ENCODE data around the gene UTP25. TPM values are rescaled to one million over a fixed set of nuclear protein-coding genes. Genes with fewer than 3 reads are reported as not detected.

Gene UTP25
- total and polyA plus RNA-seq, 2 donors (not counting 3 experiments of a cell fraction or from before 2014, with no cell fraction given): 6.6 to 11.7 TPM

DNA sequence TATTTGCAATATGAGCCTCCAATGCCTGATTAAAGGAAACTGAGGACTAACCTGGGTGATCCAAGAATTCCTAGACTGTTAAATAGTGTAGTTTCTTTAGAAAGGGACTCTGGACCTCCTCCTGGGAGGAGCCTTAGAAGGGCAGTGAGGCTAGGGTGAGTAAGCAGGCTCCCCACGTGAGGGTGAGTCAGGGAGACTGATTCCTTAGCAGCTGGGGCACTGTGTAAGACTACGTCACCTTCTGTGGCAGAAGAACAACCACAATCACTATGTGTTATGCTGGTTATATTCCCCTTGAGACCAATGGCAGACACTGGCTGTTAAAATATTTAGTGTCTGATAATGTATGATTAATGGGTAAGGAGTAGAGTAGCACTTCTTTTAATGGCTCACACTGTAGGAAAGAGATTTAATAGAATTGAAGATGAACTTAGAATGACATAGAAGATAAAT, 56.9 kb downstream of the UTP25 start:
- peak; percentile 97 for DNase-seq (ENCODE audit: low read depth, low spot score)
- Histone ChIP-seq H3K4me2 (ENCODE audit: insufficient read depth, low read length) (peak overlapping the region; percentile 29), H3K27me3 (ENCODE audit: control insufficient read depth in 2 of 2, insufficient read depth in 2 of 2, low read length in 2 of 2) (peaks cover 0 to 7% of the 10 kb centered on the region in 2 experiments), H4K20me1 (replicated peaks; ENCODE audit: control insufficient read depth, extremely low read depth, insufficient read depth, low read length) (no peaks in the 10 kb centered on the region), H3K9me1 (replicated peaks; ENCODE audit: control insufficient read depth, extremely low read depth, insufficient read depth, low read length) (no peaks in the 10 kb centered on the region), H3K4me1 (ENCODE audit: control insufficient read depth, extremely low read depth, insufficient read depth, low read length) (peaks cover 21% of the 10 kb centered on the region), H2AFZ (ENCODE audit: low read depth, low read length) (no peak overlapping the region), H3K9ac (replicated peaks; ENCODE audit: extremely low read depth, insufficient read depth, low read length) (peak overlapping the region; percentile 42), H3K27ac (ENCODE audit: insufficient read depth, low read depth, low read length) (peak overlapping the region; percentile 71), H3K9me3 (replicated peaks; ENCODE audit: control insufficient read depth, insufficient read depth, low read length) (no peaks in the 10 kb centered on the region), H3K4me3 (replicated peaks in 1 of 3; ENCODE audit: insufficient read depth in 1 of 3, low read depth in 1 of 3, low read length in 3 of 3) (no peak overlapping the region), H3K36me3 (ENCODE audit: control insufficient read depth in 2 of 2, extremely low read depth in 1 of 2, insufficient read depth in 2 of 2, low read length in 2 of 2) (no peaks in the 10 kb centered on the region), H3K79me2 (ENCODE audit: control insufficient read depth, insufficient read depth, low read length) (no peaks in the 10 kb centered on the region)
- dilution Hi-C loops (cut with MboI; ENCODE audit: extremely low pct_ligation_motif_present, low sequenced_read_pairs) (no loop called here), intact Hi-C loops (cut with micrococcal nuclease) (loop anchor here (1.0 to 5.0 kb wide), 6 partner anchors 9 to 115 kb away; partner anchors contain the start of gene SYT14)
- ChIA-PET CTCF (interaction anchor here (0.6 to 2.1 kb wide), 6 partner anchors 9 to 104 kb away, joined by 3 to 11 read pairs (median 6); no protein-coding TSS in a partner anchor), POLR2A (no interaction called here)
- BruUV-seq (replicated peaks): no TSS peak
- FAIRE-seq: peak; percentile 92
- TF ChIP-seq MYC (IDR thresholded peaks at IDR 0.05; ENCODE audit: low read depth, low read length): peak; percentile 14
- peak; percentile 40 for TF ChIP-seq POLR2A (IDR thresholded peaks at IDR 0.05; ENCODE audit: low read depth, low read length)
- no peak for TF ChIP-seq EZH2 (IDR thresholded peaks at IDR 0.05; ENCODE audit: borderline replicate concordance, low read depth, low read length, severe bottlenecking)
- TF ChIP-seq JUN (IDR thresholded peaks at IDR 0.05; ENCODE audit: borderline replicate concordance, insufficient read depth, insufficient read length, low read depth): peak; percentile 99
- TF ChIP-seq FOS (IDR thresholded peaks at IDR 0.05; ENCODE audit: borderline replicate concordance, insufficient read depth, low read length): peak; percentile 99
- TF ChIP-seq GATA2 (IDR thresholded peaks at IDR 0.05; ENCODE audit: insufficient read depth, insufficient read length, low read depth, low read length): peak; percentile 49
- TF ChIP-seq, protein P1, sequence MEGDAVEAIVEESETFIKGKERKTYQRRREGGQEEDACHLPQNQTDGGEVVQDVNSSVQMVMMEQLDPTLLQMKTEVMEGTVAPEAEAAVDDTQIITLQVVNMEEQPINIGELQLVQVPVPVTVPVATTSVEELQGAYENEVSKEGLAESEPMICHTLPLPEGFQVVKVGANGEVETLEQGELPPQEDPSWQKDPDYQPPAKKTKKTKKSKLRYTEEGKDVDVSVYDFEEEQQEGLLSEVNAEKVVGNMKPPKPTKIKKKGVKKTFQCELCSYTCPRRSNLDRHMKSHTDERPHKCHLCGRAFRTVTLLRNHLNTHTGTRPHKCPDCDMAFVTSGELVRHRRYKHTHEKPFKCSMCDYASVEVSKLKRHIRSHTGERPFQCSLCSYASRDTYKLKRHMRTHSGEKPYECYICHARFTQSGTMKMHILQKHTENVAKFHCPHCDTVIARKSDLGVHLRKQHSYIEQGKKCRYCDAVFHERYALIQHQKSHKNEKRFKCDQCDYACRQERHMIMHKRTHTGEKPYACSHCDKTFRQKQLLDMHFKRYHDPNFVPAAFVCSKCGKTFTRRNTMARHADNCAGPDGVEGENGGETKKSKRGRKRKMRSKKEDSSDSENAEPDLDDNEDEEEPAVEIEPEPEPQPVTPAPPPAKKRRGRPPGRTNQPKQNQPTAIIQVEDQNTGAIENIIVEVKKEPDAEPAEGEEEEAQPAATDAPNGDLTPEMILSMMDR (IDR thresholded peaks at IDR 0.05; ENCODE audit: extremely low read depth in 1 of 2, insufficient read depth in 1 of 2, low read depth in 1 of 2, low read length in 2 of 2): no peak
- TF ChIP-seq, protein P2, sequence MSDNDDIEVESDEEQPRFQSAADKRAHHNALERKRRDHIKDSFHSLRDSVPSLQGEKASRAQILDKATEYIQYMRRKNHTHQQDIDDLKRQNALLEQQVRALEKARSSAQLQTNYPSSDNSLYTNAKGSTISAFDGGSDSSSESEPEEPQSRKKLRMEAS (IDR thresholded peaks at IDR 0.05; ENCODE audit: insufficient read depth, insufficient read length): peak; percentile 80
- TF ChIP-seq POLR2AphosphoS5 (IDR thresholded peaks at IDR 0.05; ENCODE audit: insufficient read depth, low read depth, low read length): peak; percentile 63

All from endothelial cell of umbilical vein (primary cell).